MM.1S (cell line): ENCODE results near the gene HS3ST1.

Experiments
- EZH2 ChIP-seq: fragments of 300-600 bp; sonication (generic); optimal IDR thresholded peaks from 2 replicates; pipeline ENCODE3; 2017; ENCODE audit warnings: low read depth, mild to moderate bottlenecking, antibody characterized with exemption, low read length, mixed read lengths
- TF ChIP-seq, protein P1 (sequence below): fragments of 300-600 bp; sonication (generic); IDR thresholded peaks from 2 replicates; pipeline ENCODE4 v1.5.1; 2016; ENCODE audit warnings: antibody characterized with exemption, low read length, mixed read lengths

GRCh38 chr4:11409632-11410031 lies 19.1 kb downstream of the HS3ST1 start:
- TF ChIP-seq, protein P1, sequence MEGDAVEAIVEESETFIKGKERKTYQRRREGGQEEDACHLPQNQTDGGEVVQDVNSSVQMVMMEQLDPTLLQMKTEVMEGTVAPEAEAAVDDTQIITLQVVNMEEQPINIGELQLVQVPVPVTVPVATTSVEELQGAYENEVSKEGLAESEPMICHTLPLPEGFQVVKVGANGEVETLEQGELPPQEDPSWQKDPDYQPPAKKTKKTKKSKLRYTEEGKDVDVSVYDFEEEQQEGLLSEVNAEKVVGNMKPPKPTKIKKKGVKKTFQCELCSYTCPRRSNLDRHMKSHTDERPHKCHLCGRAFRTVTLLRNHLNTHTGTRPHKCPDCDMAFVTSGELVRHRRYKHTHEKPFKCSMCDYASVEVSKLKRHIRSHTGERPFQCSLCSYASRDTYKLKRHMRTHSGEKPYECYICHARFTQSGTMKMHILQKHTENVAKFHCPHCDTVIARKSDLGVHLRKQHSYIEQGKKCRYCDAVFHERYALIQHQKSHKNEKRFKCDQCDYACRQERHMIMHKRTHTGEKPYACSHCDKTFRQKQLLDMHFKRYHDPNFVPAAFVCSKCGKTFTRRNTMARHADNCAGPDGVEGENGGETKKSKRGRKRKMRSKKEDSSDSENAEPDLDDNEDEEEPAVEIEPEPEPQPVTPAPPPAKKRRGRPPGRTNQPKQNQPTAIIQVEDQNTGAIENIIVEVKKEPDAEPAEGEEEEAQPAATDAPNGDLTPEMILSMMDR, result no peak
- no peak for TF ChIP-seq EZH2
